ENCODE data around the gene JDP2.

DNA sequence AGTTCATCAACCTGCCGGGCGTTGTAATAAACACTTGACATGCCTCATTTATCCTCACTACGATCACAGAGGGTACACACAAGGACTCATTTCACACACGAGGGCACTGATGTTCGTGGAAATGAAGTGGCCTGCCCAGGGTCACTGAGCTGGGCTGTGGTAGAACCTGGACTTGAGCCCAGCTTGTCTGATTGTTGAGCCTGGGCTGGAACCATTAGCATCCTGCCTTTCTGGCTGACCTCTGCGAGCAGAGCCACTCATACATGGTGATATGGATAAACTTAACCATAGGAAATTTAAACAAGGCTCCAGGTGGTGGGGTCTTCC lies 16.6 kb upstream of the JDP2 start:
- no peak for TF ChIP-seq CTCF (IDR thresholded peaks at IDR 0.05)
- TF ChIP-seq EZH2 (IDR thresholded peaks at IDR 0.05; ENCODE audit: borderline replicate concordance, insufficient read depth, low read depth, low read length, poor library complexity, severe bottlenecking): no peak

Measured in B cell (primary cell).